SU-DHL-6 (cell line): ENCODE measurements around the gene UFC1.

ENCODE experiments used
- H2AFZ ChIP-seq: fragments of 200-600 bp; sonication (generic); 2 replicates; pipeline ENCODE4 v1.6.1; 2014; ENCODE audit warnings: low read depth, mild to moderate bottlenecking, moderate library complexity, mixed read lengths, antibody characterized with exemption, low read length; ENCODE audit not compliant: severe bottlenecking
- H3F3A ChIP-seq: fragments of 200-600 bp; shearing (Covaris generic); 2 replicates; pipeline ENCODE4 v1.6.0; 2016; ENCODE audit warnings: antibody characterized with exemption, mild to moderate bottlenecking; ENCODE audit not compliant: insufficient read depth
- H3K27ac ChIP-seq: fragments of 200-600 bp; sonication (generic); 2 replicates; pipeline ENCODE4 v1.5.1; 2016; ENCODE audit warnings: low read depth, mild to moderate bottlenecking, low read length, moderate library complexity, mixed read lengths
- H3K27me3 ChIP-seq: fragments of 200-600 bp; sonication (generic), shearing (Covaris generic); 2 replicates; pipeline ENCODE4 v1.6.0; 2014; ENCODE audit warnings: mild to moderate bottlenecking, low read length
- H3K36me3 ChIP-seq: fragments of 200-600 bp; sonication (generic); 2 replicates; pipeline ENCODE4 v1.6.1; 2014; ENCODE audit warnings: mild to moderate bottlenecking, low read length, mixed read lengths
- H3K4me2 ChIP-seq: fragments of 300-600, 200-600 bp; shearing (Covaris generic), sonication (generic); 2 replicates; pipeline ENCODE4 v1.6.0; 2014; ENCODE audit warnings: low read length, low read depth, mild to moderate bottlenecking; ENCODE audit not compliant: poor library complexity, severe bottlenecking
- H3K4me3 ChIP-seq: fragments of 200-600 bp; sonication (generic); 2 replicates; pipeline ENCODE4 v1.5.1; 2014; ENCODE audit warnings: antibody characterized with exemption, low read length, mild to moderate bottlenecking, mixed read lengths; ENCODE audit not compliant: insufficient read depth, poor library complexity, severe bottlenecking
- H3K79me2 ChIP-seq: fragments of 200-600 bp; sonication (generic); 2 replicates; pipeline ENCODE4 v1.6.1; 2014; ENCODE audit warnings: mild to moderate bottlenecking, low read length, moderate library complexity; ENCODE audit not compliant: insufficient read depth
- H3K9ac ChIP-seq: fragments of 200-600 bp; sonication (generic); 2 replicates; pipeline ENCODE4 v1.7.0; 2014; ENCODE audit warnings: mild to moderate bottlenecking, low read length
- H3K9me2 ChIP-seq: fragments of 200-600 bp; sonication (generic); replicated peaks from 2 replicates; pipeline ENCODE4 v1.6.1; 2014; ENCODE audit warnings: low read length; ENCODE audit not compliant: insufficient read depth
- H3K9me3 ChIP-seq: fragments of 200-600 bp; sonication (generic); 2 replicates; pipeline ENCODE4 v1.6.1; 2014; ENCODE audit warnings: low read length, mixed read lengths; ENCODE audit not compliant: insufficient read depth
- H4K20me1 ChIP-seq: fragments of 200-600 bp; sonication (generic); 2 replicates; pipeline ENCODE4 v1.6.1; 2014; ENCODE audit warnings: low read depth, mild to moderate bottlenecking, antibody characterized with exemption, low read length, moderate library complexity, mixed read lengths
- EZH2phosphoT487 ChIP-seq: fragments of 200-600 bp; sonication (generic), shearing (Covaris generic); conservative IDR thresholded peaks from 2 replicates; pipeline ENCODE4 v1.6.1; 2018; ENCODE audit warnings: mild to moderate bottlenecking, antibody characterized with exemption, low read length, moderate library complexity, mixed read lengths
- TF ChIP-seq, protein P1 (sequence below): fragments of 200-600 bp; sonication (generic); IDR thresholded peaks from one replicate; pipeline ENCODE4 v1.5.1; 2017; ENCODE audit warnings: antibody characterized with exemption, mild to moderate bottlenecking, low read length, moderate library complexity; ENCODE audit not compliant: insufficient read depth, poor library complexity, severe bottlenecking

UFC1 gene

DNA sequence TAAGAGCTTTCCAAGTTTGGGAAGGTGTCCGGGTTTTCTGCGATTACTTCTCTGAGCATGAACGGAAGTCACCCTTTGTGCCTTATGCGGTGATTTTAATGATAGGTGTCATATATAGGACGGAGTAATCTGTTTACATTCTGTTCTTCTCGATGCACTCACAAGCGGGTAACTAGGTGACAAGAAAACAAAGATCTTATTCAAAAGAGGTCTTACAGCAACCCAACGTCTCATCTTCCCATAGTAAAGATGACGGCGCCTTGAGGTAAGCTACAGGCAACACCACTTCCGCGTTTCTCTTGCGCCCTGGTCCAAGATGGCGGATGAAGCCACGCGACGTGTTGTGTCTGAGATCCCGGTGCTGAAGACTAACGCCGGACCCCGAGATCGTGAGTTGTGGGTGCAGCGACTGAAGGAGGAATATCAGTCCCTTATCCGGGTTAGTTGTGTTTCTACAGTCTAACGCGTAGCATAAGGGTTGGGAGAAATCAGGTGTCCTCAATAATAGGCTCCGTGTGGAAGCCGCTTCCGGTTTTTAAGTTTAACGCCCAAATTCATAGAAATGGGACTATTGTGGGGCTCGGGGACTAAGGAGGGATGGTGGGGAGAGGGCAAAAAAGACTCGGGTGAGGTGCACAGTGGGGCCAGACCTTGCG, at the start of gene UFC1:
Gene UFC1, plus strand, starts transcription at position 297 of the 656 bp plus-strand sequence. Its CDS starts 20 bp downstream, at position 317.
- Histone ChIP-seq H3F3A (peaks cover 10% of the 10 kb centered on the region), H3K4me2 (peak within 1 kb of the TSS; percentile 89), H3K27me3 (no peaks in the 10 kb centered on the region), H3K4me3 (peak within 1 kb of the TSS; percentile 77), H3K9me3 (no peaks in the 10 kb centered on the region), H4K20me1 (no peaks in the 10 kb centered on the region), H2AFZ (peak within 1 kb of the TSS; percentile 69), H3K27ac (peak within 1 kb of the TSS; percentile 85), H3K79me2 (peaks cover 4% of the 10 kb centered on the region; the same call in 1 of the 2 replicates), H3K36me3 (no peaks in the 10 kb centered on the region), H3K9ac (peak within 1 kb of the TSS; percentile 70), H3K9me2 (no peaks in the 10 kb centered on the region)
- no peak for TF ChIP-seq EZH2phosphoT487
- TF ChIP-seq, protein P1, sequence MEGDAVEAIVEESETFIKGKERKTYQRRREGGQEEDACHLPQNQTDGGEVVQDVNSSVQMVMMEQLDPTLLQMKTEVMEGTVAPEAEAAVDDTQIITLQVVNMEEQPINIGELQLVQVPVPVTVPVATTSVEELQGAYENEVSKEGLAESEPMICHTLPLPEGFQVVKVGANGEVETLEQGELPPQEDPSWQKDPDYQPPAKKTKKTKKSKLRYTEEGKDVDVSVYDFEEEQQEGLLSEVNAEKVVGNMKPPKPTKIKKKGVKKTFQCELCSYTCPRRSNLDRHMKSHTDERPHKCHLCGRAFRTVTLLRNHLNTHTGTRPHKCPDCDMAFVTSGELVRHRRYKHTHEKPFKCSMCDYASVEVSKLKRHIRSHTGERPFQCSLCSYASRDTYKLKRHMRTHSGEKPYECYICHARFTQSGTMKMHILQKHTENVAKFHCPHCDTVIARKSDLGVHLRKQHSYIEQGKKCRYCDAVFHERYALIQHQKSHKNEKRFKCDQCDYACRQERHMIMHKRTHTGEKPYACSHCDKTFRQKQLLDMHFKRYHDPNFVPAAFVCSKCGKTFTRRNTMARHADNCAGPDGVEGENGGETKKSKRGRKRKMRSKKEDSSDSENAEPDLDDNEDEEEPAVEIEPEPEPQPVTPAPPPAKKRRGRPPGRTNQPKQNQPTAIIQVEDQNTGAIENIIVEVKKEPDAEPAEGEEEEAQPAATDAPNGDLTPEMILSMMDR, result no peak

DNA sequence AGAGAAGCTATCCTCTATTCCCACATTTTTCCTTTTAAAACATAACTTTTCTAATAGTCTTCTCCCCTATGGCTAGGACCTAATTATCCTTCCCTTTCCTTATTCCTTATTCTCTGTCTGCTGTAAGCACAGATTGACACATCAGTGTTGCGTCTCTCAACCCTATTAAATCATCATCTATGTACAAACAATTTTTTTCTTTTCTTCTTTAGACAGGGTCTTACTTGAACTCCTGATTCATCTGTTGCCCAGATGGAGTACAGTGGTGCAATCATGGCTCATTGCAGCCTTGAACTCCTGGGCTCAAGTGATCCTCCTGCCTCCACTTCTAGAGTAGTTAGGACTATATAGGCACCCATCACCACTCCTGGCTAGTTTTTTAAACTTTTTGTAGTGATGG, 47.3 kb upstream of the UFC1 start:
- no peak overlapping the region for H3K9ac ChIP-seq
- H3K9me2 ChIP-seq, result no peaks in the 10 kb centered on the region
- no peak overlapping the region for H3K4me3 ChIP-seq
- no peak overlapping the region for H2AFZ ChIP-seq
- H3K4me2 ChIP-seq, result no peak overlapping the region
- no peaks in the 10 kb centered on the region for H3K9me3 ChIP-seq
- peaks cover 72% of the 10 kb centered on the region for H3K79me2 ChIP-seq
- H4K20me1 ChIP-seq, result peaks cover 7% of the 10 kb centered on the region; the same call in 1 of the 2 replicates
- TF ChIP-seq EZH2phosphoT487, result no peak
- TF ChIP-seq, protein P1, result no peak
- no peak overlapping the region for H3K27ac ChIP-seq
- H3F3A ChIP-seq, result peaks cover 8% of the 10 kb centered on the region; the same call in 1 of the 2 replicates
- H3K27me3 ChIP-seq, result no peaks in the 10 kb centered on the region
- H3K36me3 ChIP-seq, result peaks cover 11% of the 10 kb centered on the region; the same call in 1 of the 2 replicates

GRCh38 chr1:161111117-161111516, 42.7 kb upstream of the UFC1 start:
- H3K27me3 ChIP-seq, result no peaks in the 10 kb centered on the region
- H3K36me3 ChIP-seq, result peaks cover 11% of the 10 kb centered on the region; the same call in 1 of the 2 replicates
- no peak overlapping the region for H3K4me3 ChIP-seq
- H3K79me2 ChIP-seq, result peaks cover 94% of the 10 kb centered on the region
- no peak overlapping the region for H2AFZ ChIP-seq
- no peak overlapping the region for H3K27ac ChIP-seq
- no peak for TF ChIP-seq EZH2phosphoT487
- TF ChIP-seq, protein P1, result no peak
- no peak overlapping the region for H3K4me2 ChIP-seq
- peaks cover 16% of the 10 kb centered on the region; the same call in 1 of the 2 replicates for H4K20me1 ChIP-seq
- H3K9me3 ChIP-seq, result no peaks in the 10 kb centered on the region
- H3K9ac ChIP-seq, result no peak overlapping the region
- H3K9me2 ChIP-seq, result no peaks in the 10 kb centered on the region
- H3F3A ChIP-seq, result peaks cover 8% of the 10 kb centered on the region; the same call in 1 of the 2 replicates
